GM21360 (cell line): ENCODE data around the gene GMEB1.
"Not testable (repeated sequence)": the region's sequence is repeated elsewhere in the genome, so short reads cannot be mapped to it uniquely, and the experiment has no call there.

Experiments
- ATAC-seq: cut with Tn5 transposase; IDR thresholded peaks from one replicate; pipeline ENCODE4 v1.9.1; 2021; ENCODE audit warnings: mild to moderate bottlenecking, moderate library complexity; ENCODE audit not compliant: unreplicated experiment

Gene GMEB1

DNA sequence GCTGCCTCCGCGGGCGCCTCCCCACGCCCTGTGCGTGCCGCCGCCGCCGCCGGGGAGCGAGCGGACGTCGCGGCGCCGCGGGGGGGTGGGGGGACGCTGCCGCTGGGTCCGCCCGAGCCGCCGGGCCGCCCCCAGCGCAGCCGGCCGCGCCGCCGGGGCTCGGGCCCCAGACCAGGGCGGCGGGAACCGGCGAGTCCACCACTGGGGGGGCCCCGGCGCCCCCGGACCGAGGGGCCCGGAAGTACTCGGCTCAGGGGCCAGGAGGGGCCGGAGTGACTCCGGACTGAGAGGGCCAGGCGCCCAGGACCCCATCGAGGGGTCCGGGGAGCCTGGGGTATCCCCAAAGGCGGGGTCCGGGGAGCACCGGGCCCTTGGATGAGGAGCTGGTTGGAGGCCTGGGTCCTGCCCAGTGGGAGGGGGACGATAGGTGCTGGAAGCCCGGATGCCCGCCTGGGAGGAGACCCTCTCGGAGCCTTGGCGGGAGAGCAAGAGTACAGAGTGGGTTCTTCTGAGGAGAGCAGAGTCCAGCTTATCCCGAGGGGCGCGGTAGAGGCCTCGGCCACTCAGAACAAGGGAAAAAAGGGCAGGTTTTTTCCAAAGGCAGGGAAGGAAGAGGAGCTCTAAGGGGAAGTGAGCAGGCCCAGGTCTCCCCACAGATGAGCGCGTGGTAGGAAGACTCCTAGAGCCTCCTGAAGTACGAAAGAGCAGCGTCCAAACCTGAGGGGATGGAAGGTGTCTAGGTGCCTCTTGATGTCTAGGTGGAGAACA lies 556 bp downstream of the GMEB1 start:
- peak; percentile 48 for ATAC-seq

DNA sequence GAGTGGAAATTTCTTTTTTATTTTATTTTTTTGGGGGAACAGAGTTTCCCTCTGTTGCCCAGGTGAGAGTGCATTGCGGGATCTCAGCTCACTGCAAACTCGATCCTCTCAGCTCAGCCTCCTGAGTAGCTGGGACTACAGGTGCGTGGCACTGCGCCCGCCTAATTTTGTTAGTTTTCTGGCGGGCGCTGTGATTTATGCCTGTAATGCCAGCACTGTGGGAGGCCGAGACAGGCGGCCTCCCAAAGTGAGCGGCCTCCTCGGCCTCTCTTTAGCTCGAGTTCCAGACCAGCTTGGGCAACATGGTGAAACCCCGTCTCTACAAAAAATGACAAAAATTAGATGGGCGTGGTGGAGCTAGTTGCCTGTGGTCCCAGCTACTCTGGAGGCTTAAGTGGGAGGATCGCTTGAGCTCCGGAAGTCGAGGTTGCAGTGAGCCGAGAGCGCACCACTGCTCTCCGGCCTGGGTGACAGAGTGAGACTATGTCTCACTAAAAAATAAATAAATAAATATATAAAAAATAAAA lies 2.7 kb downstream of the GMEB1 start:
- no peak for ATAC-seq

DNA sequence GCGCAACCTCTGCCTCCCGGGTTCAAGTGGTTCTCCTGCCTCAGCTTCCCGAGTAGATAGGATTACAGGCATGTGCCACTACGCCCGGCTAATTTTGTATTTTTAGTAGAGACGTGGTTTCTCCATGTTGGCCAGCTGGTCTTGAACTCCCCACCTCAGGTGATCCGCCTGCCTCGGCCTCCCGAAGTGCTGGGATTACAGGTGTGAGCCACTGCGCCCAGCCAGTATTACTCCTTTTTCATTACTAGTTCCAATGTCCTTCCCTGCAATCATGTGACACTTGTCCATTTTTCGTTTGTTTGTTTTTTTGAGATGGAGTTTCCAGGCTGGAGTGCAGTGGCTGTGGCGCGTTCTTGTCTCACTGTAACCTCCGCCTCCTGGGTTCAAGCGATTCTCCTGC lies 4.4 kb downstream of the GMEB1 start:
- not testable (repeated sequence) for ATAC-seq

DNA sequence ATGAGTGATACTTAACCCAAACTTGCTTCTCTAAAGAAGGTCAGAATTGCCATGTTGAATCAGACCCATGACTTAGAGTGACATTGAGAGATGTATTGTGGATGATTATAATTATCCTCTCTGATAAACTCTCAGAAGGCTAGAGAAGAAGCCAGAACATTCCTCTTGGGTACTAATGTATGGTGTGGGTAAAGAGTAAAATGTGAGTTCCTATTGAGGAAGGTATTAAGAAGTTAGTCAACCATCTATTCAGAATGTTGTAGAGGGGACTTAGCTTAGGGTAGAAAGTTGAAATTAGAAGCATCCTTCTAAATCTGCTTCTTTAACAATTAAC lies 7.3 kb downstream of the GMEB1 start:
- no peak for ATAC-seq

DNA sequence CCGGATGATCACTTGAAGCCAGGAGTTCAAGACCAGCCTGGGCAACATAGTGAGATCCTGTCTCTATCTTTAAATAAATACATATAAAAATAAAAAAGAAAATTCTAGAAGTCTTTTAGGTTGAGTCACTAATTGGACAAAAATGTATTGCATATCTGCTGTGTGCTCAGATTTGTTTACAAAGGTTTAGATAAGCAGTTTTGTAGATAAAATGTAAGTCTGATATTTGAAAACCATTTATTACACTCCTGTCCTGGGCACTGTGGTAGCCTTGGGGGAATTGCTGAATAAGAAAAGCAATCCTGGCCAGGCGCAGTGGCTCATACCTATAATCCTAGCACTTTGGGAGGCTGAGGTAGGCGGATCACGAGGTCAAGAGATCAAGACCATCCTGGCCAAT lies 11.6 kb downstream of the GMEB1 start:
- ATAC-seq: no peak

DNA sequence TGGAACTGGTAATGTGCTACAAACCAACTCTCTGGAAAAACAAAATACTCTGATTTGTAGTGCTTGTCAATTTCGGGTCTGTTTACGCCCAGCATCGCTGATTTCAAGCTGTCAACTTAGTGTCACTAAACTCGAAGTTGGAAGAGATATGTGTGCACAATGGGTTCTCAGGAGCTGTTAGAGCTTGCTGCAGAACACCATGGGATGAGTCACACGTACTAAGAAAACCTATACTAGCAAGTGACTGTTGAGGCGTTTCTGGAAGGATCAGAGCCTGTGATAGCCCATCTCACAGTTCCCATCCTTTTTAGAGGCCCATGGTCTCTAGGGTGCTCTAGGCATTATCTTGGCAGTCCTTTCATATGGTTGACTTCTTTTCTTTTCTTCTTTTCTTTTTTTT lies 14.3 kb downstream of the GMEB1 start:
- ATAC-seq: no peak

DNA sequence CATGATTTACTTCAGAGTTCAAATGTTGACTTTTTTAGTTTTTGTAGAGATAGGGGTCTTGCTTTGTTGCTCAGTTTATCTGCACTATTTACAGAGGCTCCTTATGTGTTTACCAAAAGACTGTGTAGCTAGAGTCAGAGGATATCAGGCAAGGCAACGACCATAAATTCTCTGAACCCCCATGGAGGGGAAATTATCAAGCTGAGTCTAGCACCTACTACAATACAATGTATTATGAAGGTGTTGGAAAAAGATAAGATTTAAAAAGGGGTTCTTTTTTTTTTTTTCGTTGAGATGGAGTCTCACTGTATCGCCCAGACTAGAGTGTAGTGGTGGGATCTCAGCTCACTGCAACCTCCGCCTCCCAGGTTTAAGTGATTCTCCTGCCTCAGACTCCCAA lies 16.4 kb downstream of the GMEB1 start:
- no peak for ATAC-seq

DNA sequence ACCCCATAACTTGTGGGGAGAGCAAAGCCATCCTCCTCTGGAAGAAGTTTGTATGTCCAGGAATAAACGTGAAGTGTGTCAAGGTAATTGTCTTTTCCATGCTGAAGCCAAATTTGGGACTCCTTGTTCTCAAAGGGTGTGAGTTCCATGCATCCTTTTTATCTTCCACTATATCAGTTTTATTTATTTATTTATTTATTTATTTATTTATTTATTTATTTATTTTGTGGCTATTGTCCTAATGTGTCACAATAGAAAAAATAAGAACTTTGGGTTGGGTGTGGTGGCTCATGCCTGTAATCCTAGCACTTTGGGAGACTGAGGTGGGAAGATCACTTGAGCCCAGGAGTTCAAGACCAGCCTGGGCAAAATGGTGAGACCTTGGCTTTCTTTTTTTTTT lies 23.0 kb downstream of the GMEB1 start:
- not testable (repeated sequence) for ATAC-seq

DNA sequence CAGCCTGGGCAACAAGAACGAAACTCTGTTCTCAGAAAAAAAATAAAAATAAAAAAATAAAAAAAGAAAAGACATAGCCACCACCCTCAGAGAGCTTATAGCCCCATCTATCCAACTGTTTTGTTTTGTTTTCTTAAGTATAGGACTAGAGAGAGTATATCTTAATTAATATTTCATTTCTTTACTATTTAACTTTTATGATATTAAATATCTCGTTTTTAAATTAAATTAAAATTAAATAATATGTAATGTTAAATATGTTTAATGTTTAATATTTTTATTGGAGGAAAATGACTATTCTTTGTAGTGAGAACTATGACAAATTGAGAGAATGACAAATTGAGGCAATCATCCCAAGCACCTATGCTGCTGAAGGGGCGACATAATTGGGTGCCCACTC lies 35.0 kb downstream of the GMEB1 start:
- no peak for ATAC-seq

DNA sequence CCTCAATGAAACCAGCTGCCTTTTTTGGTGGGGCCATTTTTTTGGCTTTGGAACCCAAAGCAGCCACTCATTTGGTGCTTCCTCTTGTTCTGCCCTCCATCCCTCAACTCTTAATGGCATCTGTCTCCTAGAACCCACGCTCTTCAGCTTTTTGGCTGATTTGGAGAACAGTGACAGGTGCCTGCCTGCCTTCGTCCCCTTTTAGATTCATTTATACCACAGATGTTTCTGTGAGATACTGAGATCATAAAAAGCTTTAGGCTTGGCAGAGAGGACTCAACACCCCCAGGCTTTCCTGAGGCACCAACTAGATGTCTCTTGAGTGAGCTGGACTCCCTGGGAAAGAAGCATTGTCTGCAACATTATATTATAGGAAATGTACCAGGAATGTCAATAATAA lies 47.8 kb downstream of the GMEB1 start:
- no peak for ATAC-seq

DNA sequence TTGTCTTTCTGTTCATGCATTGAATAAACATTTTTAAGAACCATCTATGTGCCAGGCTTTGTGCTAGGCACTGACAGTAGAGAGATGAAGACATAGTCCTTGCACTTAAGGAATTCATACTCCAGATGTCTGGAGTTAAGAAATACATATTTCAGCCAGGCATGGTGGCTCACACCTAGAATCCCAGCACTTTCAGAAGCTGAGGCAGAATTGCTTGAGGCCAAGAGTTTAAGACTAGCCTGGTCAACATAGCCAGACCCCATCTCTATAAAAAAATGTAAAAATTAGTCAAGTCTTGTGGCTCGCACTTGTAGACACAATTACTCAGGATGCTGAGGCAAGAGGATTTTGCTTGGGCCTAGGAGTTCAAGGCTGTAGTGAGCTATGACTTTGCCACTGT lies 49.6 kb downstream of the GMEB1 start:
- ATAC-seq: no peak

DNA sequence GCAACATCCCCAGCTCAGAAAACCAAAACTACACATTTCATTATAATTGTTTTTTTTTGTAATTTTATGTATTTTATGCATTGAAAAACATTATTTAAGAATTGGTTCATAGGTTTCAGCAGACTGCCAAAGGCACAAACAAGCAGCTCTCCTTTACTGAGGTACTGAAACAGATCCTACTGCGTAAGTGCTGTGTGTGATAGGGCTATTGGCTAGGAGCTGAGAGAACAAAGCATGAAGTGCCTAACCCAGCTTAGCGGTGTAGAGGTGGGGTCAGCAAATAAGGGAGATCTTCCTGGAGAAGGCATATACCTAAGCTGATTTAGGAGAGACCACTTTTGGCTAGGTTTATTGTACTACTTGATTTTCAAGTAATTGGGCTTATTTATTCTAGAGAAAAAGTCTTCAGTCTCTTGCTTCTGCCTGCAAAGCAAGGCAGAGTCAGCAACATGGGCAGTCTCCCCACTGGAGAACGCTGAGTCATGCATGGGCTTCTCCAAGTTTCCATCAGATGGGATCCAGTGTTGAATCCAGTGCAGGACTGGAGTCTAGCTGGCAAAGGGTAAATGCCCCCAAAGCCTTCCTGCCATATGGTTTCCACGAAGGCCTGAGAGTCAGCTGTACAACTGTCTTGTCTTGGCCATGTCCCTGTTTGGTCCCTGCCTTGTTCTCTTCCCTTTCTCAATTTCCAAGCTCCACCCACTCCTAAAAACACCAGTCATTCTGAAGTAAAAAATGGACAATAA lies 50.2 kb downstream of the GMEB1 start:
- no peak for ATAC-seq

DNA sequence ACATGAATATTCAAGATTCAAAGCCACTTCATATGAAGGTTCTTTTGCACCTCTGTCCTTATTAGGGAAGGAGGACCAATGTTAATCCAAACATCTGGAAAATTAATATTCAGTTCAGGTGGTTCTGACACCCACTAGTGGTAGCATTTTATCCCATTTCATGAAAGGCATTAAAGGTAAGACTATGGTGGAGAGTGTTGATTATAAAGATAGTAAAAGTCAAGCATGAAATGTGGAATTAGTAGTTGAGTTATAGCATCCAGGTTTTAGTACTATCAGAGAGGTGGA lies 50.7 kb downstream of the GMEB1 start:
- no peak for ATAC-seq

DNA sequence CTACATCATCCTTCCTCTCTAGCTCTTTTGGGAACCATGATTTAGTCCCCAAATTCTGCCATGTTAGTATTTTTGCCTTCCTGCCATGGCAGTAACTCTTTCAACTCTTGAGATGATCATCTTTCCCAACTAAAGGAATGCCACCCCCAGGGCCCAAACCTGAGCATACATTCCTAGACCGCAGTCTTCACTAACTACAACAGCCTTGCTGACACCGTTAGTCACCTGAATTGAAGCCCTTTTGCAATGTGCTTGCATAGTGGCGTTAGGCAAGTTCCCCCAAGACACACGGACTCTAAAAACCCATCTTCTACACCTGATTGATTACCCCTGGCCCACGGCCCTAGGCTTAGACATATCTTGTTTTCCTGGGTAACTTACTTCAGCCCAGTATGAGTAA lies 51.8 kb downstream of the GMEB1 start:
- ATAC-seq: no peak

DNA sequence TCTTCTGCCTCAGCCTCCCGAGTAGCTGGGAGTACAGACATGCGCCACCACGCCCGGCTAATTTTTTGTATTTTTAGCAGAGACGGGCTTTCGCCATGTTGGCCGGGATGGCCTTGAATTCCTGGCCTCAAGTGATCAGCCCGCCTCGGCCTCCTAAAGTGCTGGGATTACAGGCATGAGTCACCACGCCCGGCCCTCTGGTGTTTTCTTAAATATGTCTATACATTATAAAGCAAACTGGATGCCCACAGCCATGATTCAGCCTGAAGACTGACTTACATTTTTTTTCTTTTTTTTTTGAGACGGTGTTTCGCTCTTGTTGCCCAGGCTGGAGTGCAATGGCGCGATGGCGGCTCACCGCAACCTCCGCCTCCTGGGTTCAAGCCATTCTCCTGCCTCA lies 53.3 kb downstream of the GMEB1 start:
- ATAC-seq: not testable (repeated sequence)

DNA sequence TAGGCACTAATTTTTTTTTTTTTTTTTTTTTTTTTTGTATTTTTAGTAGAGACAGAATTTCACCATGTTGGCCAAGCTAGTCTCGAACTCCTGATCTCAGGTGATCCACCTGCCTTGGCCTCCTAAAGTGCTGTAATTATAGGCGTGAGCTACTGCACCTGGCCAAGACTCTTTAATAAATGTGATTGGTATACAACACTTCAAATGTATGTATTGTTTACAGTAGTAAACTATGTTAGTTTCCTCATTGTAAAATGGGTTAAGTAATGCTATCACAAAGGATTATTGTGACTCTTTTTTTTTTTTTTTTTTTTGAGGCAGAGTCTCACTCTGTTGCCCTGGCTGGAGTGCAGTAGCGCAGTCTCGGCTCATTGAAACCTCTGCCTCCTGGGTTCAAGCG lies 56.8 kb downstream of the GMEB1 start:
- not testable (repeated sequence) for ATAC-seq

DNA sequence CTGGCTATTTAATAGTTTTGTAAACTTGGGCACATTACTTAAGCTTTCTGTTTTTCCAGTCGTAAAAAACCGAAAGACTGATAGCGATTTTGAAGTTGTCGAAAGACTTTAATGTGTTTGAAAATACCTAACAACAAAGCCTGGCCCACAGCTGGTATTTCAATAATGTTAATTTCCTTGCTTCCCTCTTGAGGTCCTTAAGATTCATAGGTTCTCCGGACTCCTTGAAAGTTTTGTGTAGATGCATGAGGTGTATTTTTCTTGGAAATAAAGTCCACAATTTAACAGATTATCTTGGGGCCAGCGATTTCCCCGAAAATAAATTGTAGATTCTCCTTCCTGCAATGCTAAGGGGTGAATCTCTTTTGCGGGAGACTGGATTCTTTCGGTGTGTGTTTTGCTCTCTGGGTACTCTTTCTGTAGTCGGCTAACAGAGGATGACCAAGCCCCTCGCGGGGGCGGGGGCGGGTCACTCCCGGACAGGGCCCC lies 67.4 kb downstream of the GMEB1 start:
- no peak for ATAC-seq

DNA sequence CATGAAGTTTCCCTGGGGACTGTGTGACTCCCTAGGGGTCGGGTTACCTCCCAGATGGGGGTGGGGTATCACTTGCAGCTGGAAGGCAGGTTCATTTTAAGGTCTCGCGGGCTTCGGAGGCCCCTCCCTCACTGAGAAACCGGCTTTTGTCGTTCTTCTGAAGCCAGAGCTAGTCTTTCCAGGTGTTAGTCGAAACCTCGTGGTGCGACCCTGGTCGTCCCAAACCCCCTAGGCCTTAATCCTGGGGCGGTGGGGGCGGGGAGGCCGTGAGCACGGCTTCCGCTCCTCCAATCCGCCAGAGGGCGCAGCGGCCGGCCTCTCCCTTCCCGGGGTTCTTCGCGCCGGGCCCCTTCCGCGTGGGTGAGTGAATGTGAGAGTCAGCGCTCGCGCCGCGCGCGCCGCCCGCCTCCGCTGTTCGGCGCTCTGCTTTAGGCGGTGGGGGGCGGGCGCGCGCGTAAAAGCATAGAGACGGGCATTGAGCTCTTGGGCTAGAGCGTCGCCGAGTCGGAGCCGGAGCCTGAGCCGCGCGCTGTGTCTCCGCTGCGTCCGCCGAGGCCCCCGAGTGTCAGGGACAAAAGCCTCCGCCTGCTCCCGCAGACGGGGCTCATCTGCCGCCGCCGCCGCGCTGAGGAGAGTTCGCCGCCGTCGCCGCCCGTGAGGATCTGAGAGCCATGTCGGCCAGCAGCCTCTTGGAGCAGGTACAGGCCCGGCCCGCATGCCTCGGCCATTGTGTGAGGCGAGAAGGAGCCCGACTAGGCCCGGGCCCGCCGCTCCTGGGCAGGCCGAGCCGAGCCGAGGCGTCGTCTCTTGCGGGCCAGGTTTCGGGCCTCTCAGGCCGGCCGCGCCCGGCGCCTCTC lies 68.1 kb downstream of the GMEB1 start, which contains the start of gene YTHDF2:
Gene YTHDF2 (plus strand): TSS at position 491 of the 857 bp plus-strand sequence. CDS start 181 bp downstream, at position 672.
- ATAC-seq: peak; percentile 84

DNA sequence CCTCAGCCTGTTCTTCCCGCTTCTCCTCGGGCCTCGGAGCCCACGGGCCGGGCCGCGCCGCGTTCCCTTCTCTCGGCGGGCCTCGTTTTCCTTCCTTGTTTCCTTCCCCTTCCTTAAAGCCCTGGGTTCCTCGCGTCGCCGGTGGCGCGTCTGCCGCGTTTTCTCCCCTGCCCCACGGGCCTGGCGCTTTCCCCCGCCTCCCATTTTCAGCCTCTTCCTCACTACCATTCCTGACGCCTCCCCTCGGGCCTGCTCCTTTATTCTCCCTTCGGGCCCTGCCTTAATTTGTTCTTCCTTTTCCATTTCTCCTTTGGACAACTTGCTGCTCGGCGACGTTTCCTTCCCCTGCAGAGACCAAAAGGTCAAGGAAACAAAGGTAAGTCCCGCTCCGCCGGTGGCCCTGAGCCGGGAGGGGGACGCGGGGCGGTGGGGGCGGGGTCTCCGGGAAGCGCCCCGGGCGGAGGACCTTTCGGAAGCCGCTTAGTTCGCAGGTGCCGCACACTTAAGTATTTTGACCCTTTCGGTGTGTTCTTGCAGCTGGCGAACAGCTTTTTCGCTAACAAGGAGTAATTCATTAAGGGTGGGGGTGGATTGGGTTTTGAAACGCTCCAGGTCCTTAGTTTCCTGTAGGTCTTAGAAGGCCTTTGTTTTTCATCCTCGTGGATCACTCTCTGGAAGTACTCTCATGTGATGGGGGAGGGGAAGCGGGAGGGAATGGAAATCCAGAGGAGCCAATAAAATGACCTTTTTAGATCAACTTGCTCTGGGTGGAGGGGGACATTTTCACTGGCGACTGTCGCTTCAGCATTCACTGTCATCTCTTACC lies 68.9 kb downstream of the GMEB1 start:
- peak; percentile 13 for ATAC-seq

DNA sequence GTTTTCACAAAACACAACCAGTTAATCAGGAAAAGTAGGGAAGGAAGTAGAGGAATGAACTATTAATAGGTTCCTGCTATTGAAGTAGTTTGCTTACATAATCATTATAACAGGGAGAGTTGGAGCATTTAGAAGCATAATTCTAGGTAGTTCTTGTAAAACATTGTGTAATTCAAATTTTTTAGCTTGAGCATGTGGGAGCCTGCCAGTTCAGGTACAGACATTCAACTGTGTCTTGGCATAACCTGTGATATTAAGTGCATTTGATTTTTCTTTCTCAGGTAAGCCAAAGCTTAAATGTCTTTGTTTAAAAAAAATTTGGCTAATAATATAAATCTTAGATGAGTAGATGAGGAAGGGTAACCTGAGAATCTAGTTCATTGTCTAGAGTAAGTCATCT lies 71.5 kb downstream of the GMEB1 start:
- ATAC-seq: no peak
